OCI-LY3 (cell line): Measurements from ENCODE around the gene C19orf25.

Experiments used
- H2AFZ ChIP-seq: fragments of 200-600, 300-600 bp; shearing (Covaris generic); 2 replicates; pipeline ENCODE4 v1.6.0; 2014; ENCODE audit warnings: antibody characterized with exemption, low read depth, low read length
- H3K27ac ChIP-seq: fragments of 200-600, 300-600 bp; sonication (generic); 2 replicates; pipeline ENCODE4 v1.5.1; 2014; ENCODE audit warnings: mild to moderate bottlenecking, low read length, moderate library complexity, mixed read lengths
- H3K27me3 ChIP-seq: fragments of 200-600, 300-600 bp; sonication (generic); 2 replicates; pipeline ENCODE4 v1.6.1; 2014; ENCODE audit warnings: low read depth, low read length, mixed read lengths
- H3K36me3 ChIP-seq: fragments of 200-600, 300-600 bp; sonication (generic); replicated peaks from 2 replicates; pipeline ENCODE3; 2014; ENCODE audit warnings: low read depth, low read length, mixed read lengths
- H3K4me1 ChIP-seq: fragments of 300-600, 200-600 bp; sonication (generic); 2 replicates; pipeline ENCODE4 v1.6.1; 2014; ENCODE audit warnings: low read length, mixed read lengths
- H3K4me2 ChIP-seq: fragments of 200-600, 300-600 bp; sonication (generic); 2 replicates; pipeline ENCODE4 v1.6.1; 2014; ENCODE audit warnings: low read length, mixed read lengths
- H3K4me3 ChIP-seq: fragments of 300-600, 200-600 bp; sonication (generic); 2 replicates; pipeline ENCODE4 v1.5.1; 2014; ENCODE audit warnings: antibody characterized with exemption, mild to moderate bottlenecking, low read length, moderate library complexity
- H3K79me2 ChIP-seq: fragments of 300-600, 200-600 bp; shearing (Covaris generic); 2 replicates; pipeline ENCODE4 v1.6.1; 2014; ENCODE audit warnings: mild to moderate bottlenecking, low read length, mixed read lengths
- H3K9ac ChIP-seq: fragments of 300-600, 200-600 bp; shearing (Covaris generic); 2 replicates; pipeline ENCODE4 v1.6.0; 2014; ENCODE audit warnings: mild to moderate bottlenecking, low read length, moderate library complexity
- H3K9me3 ChIP-seq: fragments of 200-600, 300-600 bp; shearing (Covaris generic); 2 replicates; pipeline ENCODE4 v1.6.1; 2014; ENCODE audit warnings: low read length, mixed read lengths; ENCODE audit not compliant: insufficient read depth
- H4K20me1 ChIP-seq: fragments of 200-600, 300-600 bp; sonication (generic); 2 replicates; pipeline ENCODE4 v1.6.1; 2016; ENCODE audit warnings: low read length, mixed read lengths; ENCODE audit not compliant: insufficient read depth
- CTCF ChIP-seq: fragments of 200-600, 300-600 bp; sonication (generic); IDR thresholded peaks from 2 replicates; pipeline ENCODE4 v1.5.1; 2014; ENCODE audit warnings: antibody characterized with exemption, low read length, low read depth
- EZH2phosphoT487 ChIP-seq: fragments of 200-600 bp; shearing (Covaris generic); IDR thresholded peaks from 2 replicates; pipeline ENCODE4 v1.6.1; 2018; ENCODE audit warnings: antibody characterized with exemption, mixed run types, low read depth

Gene C19orf25

GRCh38 chr19:1518471-1518870 is 39.5 kb upstream of the C19orf25 start:
- H3K9me3 ChIP-seq = no peaks in the 10 kb centered on the region
- H3K36me3 ChIP-seq = no peaks in the 10 kb centered on the region
- H3K27ac ChIP-seq = no peak overlapping the region
- no peak overlapping the region for H2AFZ ChIP-seq
- no peaks in the 10 kb centered on the region for H3K27me3 ChIP-seq
- no peak overlapping the region for H3K4me2 ChIP-seq
- no peaks in the 10 kb centered on the region for H3K4me1 ChIP-seq
- H4K20me1 ChIP-seq = no peaks in the 10 kb centered on the region
- no peak overlapping the region for H3K4me3 ChIP-seq
- no peak for TF ChIP-seq CTCF
- TF ChIP-seq EZH2phosphoT487 = no peak
- H3K79me2 ChIP-seq = no peaks in the 10 kb centered on the region
- H3K9ac ChIP-seq = no peak overlapping the region

GRCh38 chr19:1516395-1516753 is 37.4 kb upstream of the C19orf25 start:
- Histone ChIP-seq H3K36me3 (no peaks in the 10 kb centered on the region), H3K79me2 (no peaks in the 10 kb centered on the region), H3K9ac (no peak overlapping the region), H3K27ac (no peak overlapping the region), H3K9me3 (no peaks in the 10 kb centered on the region), H3K27me3 (no peaks in the 10 kb centered on the region), H3K4me1 (no peaks in the 10 kb centered on the region), H3K4me3 (no peak overlapping the region), H3K4me2 (no peak overlapping the region), H4K20me1 (no peaks in the 10 kb centered on the region), H2AFZ (no peak overlapping the region)
- TF ChIP-seq CTCF (no peak), EZH2phosphoT487 (no peak)

- H3K9ac ChIP-seq = no peak overlapping the region
- no peak for TF ChIP-seq CTCF
- no peak for TF ChIP-seq EZH2phosphoT487
Observed at GRCh38 chr19:1514986-1515721, 36.1 kb upstream of the C19orf25 start.

GRCh38 chr19:1514295-1514661 is 35.3 kb upstream of the C19orf25 start:
- Histone ChIP-seq H3K27ac (no peak overlapping the region), H2AFZ (no peak overlapping the region), H3K36me3 (no peaks in the 10 kb centered on the region), H3K9me3 (no peaks in the 10 kb centered on the region), H3K4me3 (no peak overlapping the region), H3K27me3 (no peaks in the 10 kb centered on the region), H3K9ac (no peak overlapping the region), H3K4me2 (no peak overlapping the region), H4K20me1 (no peaks in the 10 kb centered on the region), H3K79me2 (no peaks in the 10 kb centered on the region), H3K4me1 (no peaks in the 10 kb centered on the region)
- TF ChIP-seq CTCF = no peak

More at GRCh38 chr19:1514986-1515721, 36.1 kb upstream of the C19orf25 start:
- H2AFZ ChIP-seq = no peak overlapping the region
- no peaks in the 10 kb centered on the region for H3K9me3 ChIP-seq
- H4K20me1 ChIP-seq = no peaks in the 10 kb centered on the region
- no peaks in the 10 kb centered on the region for H3K27me3 ChIP-seq
- H3K79me2 ChIP-seq = no peaks in the 10 kb centered on the region
- no peaks in the 10 kb centered on the region for H3K36me3 ChIP-seq
- H3K4me1 ChIP-seq = no peaks in the 10 kb centered on the region
- H3K4me3 ChIP-seq = no peak overlapping the region
- no peak overlapping the region for H3K27ac ChIP-seq
- H3K4me2 ChIP-seq = no peak overlapping the region
